Activated naive CD4-positive, alpha-beta T cell treated with anti-CD3 and anti-CD28 coated beads, Interleukin-2, amount 50 U/mL, for 72 hours (primary cell): ENCODE data around the gene ITIH4. TPM values are rescaled to one million over a fixed set of nuclear protein-coding genes. Genes with fewer than 3 reads are reported as not detected.

ENCODE experiments used
- ATAC-seq, 2 donors: fragments of 150-1000 bp; cut with Tn5 transposase; 2 replicates each; pipeline ENCODE4 v1.10.0; 2021; ENCODE audit warnings: mild to moderate bottlenecking in 2 of 2, moderate library complexity in 2 of 2
- DNase-seq, 2 donors: peaks; one replicate each; pipeline ENCODE4 v3.0.0; 2021 to 2022; ENCODE audit warnings: low spot score in 2 of 2
- H3K27ac Mint-ChIP-seq, 2 donors: one replicate each; pipeline ENCODE4 v1.8.0; 2022; ENCODE audit warnings: mild to moderate bottlenecking in 2 of 2, mixed read lengths in 2 of 2
- H3K36me3 Mint-ChIP-seq, 2 donors: one replicate each; pipeline ENCODE4 v1.8.0; 2022; ENCODE audit warnings: mixed read lengths in 2 of 2
- H3K9me3 Mint-ChIP-seq, 2 donors: one replicate each; pipeline ENCODE4 v1.8.0; 2022; ENCODE audit warnings: mixed read lengths in 2 of 2
- total RNA-seq, 2 donors: library from RNA; stranded (reverse); gene quantifications; one replicate each; pipeline ENCODE4 v1.2.3, GENCODE V29; 2022

The ITIH4 gene
- total RNA-seq, 2 donors from 2014 or later, result 1.5 to 16.5 TPM

- DNase-seq (no peak), ATAC-seq (no peak)
- Mint-ChIP-seq H3K36me3 (peaks cover 0 to 19% of the 10 kb centered on the region in 2 donors), H3K9me3 (no peaks in the 10 kb centered on the region), H3K27ac (no peak overlapping the region)
Measured at GRCh38 chr3:52773361-52774065, 57.0 kb downstream of the ITIH4 start.

GRCh38 chr3:52771702-52772101 is 58.8 kb downstream of the ITIH4 start:
- DNase-seq (no peak), ATAC-seq (no peak)
- Mint-ChIP-seq H3K27ac (peak overlapping the region; percentile 72 to 87), H3K9me3 (no peaks in the 10 kb centered on the region), H3K36me3 (peaks cover 0 to 19% of the 10 kb centered on the region in 2 donors)

- no peaks in the 10 kb centered on the region for H3K9me3 Mint-ChIP-seq
- H3K27ac Mint-ChIP-seq, result peak overlapping the region; percentile 87 to 98
Measured at GRCh38 chr3:52771334-52771681, 59.2 kb downstream of the ITIH4 start.

GRCh38 chr3:52770496-52771333 is 59.8 kb downstream of the ITIH4 start, which contains the start of gene NEK4:
Gene NEK4 (minus strand): TSS chr3:52770940. CDS start chr3:52770746, 194 bp downstream.
- Mint-ChIP-seq H3K27ac (peak within 1 kb of the TSS; percentile 87 to 98), H3K9me3 (no peaks in the 10 kb centered on the region), H3K36me3 (peaks cover 0 to 19% of the 10 kb centered on the region in 2 donors)
- ATAC-seq (peak; percentile 94 to 98), DNase-seq (peak; percentile 73 to 84)

More at GRCh38 chr3:52771334-52771681, 59.2 kb downstream of the ITIH4 start:
- peak; percentile 12 to 29 for ATAC-seq
- DNase-seq, result no peak
- peaks cover 0 to 19% of the 10 kb centered on the region in 2 donors for H3K36me3 Mint-ChIP-seq

DNA sequence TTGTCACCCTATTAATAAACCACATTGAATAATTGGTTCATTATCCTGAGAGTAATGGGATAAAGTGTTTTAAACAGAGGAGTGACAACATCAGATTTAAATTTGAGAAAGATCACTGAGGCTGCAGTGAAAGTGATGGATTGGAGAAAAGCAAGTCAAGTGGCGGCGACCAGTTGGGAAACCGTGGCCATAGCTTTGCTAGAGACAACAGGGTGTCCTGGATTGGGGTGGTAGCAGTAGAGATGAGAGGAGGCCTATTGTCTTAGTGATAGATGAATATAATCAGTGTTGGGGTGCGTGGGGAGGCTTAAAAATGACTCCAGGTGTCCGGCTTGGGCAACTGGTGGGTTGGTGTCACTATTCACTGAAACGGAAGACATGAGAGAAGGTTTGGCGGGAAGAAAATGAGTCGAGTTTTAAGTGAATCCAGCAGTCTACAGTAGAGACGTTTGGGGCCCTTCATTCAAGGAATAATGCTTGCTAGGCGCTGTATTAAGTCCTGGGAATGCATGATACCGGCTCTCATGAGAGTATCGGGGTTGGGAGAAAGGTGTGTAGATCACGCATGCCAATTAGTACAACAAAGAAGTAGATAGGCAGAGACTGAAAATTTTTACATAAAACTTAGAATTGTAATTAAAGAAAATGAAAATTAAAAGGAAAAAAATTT is 60.6 kb downstream of the ITIH4 start:
- DNase-seq (peak in 1 of 2 donors; percentile 26), ATAC-seq (no peak)
- H3K27ac Mint-ChIP-seq, result peak overlapping the region; percentile 4 to 65
- H3K36me3 Mint-ChIP-seq, result peaks cover 0 to 19% of the 10 kb centered on the region in 2 donors
- H3K9me3 Mint-ChIP-seq, result no peaks in the 10 kb centered on the region

DNA sequence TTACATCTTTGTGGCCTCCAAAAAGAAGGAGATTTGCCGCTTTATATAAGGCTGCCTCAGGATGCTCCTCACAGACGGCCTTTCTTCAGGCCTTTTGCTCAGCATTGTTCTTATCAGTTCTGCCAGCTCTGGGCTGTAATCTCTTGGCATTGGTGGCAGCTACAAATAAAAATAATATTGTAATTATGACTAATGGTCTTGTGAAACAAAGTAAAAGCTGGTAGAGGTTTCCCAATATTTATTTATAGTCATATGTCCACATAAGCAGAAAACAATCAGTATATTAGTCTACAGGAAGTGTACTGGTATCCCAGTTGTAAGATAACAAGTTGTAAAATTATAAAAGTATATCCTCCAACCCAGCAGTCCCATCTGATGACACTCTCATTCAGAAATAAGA is 67.0 kb downstream of the ITIH4 start:
- Mint-ChIP-seq H3K36me3 (no peaks in the 10 kb centered on the region), H3K9me3 (no peaks in the 10 kb centered on the region), H3K27ac (no peak overlapping the region)
- DNase-seq (no peak), ATAC-seq (no peak)

Other genes with a start within 250 kb of the ITIH4 start
- 10 to 100 TPM; 69.5 to 70.1 TPM for gene PBRM1, start 144.8 kb downstream of the ITIH4 start, total RNA-seq
- 100 to 1,000 TPM; 171 to 217 TPM for gene GNL3, start 144.6 kb downstream of the ITIH4 start, total RNA-seq
- gene GLT8D1, start 124.9 kb downstream of the ITIH4 start, total RNA-seq, result 10 to 100 TPM; 28.4 to 35.0 TPM
- 100 to 1,000 TPM in 1 of 2 donors, 10 to 100 TPM in 1; 94.3 to 102 TPM for gene SPCS1, start 124.6 kb downstream of the ITIH4 start, total RNA-seq
- gene NEK4, start 59.7 kb downstream of the ITIH4 start, total RNA-seq, result 10 to 100 TPM in 1 of 2 donors, 1 to 10 TPM in 1; 3.2 to 19.9 TPM
- gene ITIH1, start 53.1 kb downstream of the ITIH4 start, total RNA-seq, result not detected
- not detected for gene ITIH3, start 35.9 kb downstream of the ITIH4 start, total RNA-seq
- 1 to 10 TPM in 1 of 2 donors, under 1 TPM in 1; 0.51 to 3.6 TPM for gene MUSTN1, start 4.3 kb upstream of the ITIH4 start, total RNA-seq
- gene STIMATE, start 66.9 kb upstream of the ITIH4 start, total RNA-seq, result 10 to 100 TPM; 16.6 to 24.0 TPM
- gene SFMBT1, start 215.4 kb upstream of the ITIH4 start, total RNA-seq, result 10 to 100 TPM; 19.6 to 23.3 TPM